ENCODE results near the gene SBF2.
"Not testable (repeated sequence)": the region's sequence is repeated elsewhere in the genome, so short reads cannot be mapped to it uniquely, and the experiment has no call there.

SBF2 gene

DNA sequence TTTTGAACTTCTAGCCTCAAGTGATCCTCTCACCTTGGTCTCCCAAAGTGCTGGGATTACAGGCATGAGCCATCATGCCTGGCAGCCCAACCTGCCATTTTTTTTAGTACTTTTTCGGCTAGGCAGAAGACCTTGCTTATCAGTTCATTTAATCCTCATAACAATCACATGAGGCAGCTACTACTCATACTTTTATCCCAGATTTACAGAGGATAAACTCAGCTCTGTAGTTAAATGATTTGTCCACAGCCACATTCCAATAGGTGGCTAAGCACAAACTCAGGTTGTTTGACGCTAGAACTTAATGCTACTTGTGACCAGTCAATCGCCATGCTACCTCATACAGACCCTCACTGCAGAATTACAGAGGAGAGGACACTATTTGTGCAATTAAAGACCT, 28.1 kb downstream of the SBF2 start:
- DNase-seq (ENCODE audit: low read depth), result peak; percentile 61

DNA sequence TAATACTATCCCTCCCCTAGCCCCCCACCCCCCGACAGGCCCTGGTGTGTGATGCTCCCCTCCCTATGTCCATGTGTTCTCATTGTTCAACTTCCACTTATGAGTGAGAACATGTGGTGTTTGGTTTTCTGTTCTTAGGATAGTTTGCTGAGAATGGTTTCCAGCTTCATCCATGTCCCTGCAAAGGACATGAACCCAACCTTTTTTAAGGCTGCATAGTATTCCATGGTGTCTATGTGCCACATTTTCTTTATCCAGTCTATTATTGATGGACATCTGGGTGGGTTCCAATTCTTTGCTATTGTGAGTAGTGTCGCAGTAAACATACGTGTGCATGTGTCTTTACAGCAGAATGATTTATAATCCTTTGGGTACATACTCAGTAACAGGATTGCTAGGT, 29.3 kb downstream of the SBF2 start:
- not testable (repeated sequence) for DNase-seq (ENCODE audit: low read depth)

DNA sequence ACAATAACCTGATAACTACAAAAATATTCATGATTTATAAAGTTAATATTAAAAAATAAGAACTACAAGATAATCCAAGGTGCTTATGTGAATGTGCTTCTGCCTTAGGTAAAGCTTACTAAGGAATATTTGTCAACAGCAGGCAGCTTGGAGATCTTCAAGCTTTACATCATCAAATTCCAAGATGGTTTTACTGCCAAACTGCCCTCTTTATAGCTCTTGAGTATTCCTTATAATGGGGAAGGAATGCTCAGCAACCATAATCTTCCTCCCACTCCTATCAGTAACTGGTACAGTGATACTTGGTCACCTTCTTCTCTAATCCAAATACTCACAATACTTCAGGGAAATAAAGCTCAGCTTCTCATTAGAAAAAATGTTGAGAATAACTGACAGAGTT, 30.1 kb downstream of the SBF2 start:
- peak; percentile 94 for DNase-seq (ENCODE audit: low read depth)

DNA sequence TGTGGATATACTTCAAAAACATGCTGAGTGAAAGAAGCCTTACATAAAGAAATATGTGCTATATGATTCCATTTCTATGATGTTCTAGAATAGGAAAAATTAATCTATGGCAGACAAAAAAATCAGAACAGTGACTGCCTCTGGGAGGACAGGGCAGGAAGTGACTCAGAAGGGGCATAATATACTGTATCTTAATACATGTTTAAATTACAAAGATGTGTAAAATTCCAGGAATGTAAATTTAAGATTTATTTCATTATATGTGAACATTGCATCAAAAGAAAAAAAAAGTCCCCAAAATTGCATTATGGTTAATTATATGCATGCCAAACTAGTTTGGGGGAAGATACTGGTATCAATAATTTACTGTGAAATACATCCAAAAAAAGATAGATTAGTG, 32.2 kb downstream of the SBF2 start:
- no peak for DNase-seq (ENCODE audit: low read depth)

DNA sequence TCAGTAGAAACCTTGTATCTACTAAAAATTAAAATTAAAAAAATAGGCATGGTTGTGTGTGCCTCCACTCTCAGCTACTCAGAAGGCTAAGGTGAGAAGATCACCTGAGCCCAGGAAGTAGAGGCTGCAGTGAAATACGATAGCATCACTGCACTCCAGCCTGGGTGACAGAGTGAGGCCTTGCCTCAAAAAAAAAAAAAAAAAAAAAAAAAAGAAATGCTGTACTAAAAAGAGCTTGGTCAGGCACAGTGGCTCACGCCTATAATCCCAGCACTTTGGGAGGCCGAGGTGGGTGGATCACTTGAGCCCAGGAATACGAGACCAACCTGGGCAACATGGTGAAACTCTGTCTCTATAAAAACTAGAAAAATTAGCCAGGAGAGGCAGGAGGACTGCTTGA, 36.5 kb downstream of the SBF2 start:
- DNase-seq (ENCODE audit: low read depth), result no peak

DNA sequence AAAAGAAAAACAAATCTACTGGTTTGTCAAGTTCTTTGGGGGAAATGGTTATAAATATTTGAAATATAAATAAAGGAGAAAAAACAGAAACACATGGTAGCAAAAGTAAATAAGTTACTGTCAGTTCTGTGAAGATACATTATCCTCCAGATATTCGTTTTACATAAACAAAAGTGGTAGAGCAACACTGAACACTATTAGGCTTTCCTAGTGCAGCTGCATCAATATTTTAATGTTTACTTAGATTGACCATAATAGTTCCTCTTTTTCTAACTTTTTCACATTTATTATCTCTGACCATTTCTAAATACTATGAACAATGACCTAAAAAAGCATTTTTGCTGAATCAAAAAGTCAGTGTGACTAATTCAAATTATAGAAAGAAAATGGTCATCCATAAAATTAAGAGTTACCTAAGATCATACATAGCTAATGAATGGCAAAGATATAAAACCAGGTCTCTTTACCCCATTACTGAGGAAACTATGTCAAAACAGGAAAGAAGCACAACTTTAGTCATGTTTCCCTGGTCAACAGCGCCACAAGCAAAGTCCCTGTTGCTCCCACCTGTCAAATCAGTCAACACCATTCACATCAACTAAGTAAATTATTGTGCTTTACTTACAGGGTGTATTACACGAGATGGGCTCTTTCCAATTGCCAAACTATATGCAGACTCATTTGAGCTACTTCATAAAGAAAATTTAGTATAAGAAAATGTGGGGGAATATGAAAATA, 38.5 kb downstream of the SBF2 start:
- no peak for DNase-seq (ENCODE audit: low read depth)

DNA sequence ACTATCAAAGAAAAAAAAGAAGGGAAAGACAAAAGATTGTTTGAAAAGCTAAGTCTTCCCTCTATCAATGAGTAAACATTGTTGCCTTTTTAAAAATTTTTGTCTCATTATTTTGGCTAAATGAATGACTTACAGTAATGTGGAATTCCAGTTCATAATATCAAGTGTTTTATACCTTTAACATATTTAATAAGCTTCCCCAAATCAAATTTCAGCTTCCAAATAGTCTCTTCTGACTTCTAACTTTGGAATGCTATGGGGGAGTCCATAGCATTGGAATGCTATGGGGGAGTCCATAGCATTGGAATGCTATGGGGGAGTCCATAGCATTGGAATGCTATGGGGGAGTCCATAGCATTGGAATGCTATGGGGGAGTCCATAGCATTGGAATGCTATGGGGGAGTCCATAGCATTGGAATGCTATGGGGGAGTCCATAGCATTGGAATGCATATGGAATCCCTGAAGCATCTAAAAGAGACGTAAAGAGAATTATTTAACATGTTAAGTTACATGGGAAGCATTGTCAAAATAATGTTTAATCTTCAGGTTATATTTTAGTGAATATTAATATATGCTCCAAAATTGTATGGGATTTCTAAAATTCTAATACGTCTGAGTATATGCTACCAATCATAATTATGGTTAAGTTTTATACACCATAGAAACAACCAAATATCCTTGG, 44.4 kb downstream of the SBF2 start:
- not testable (repeated sequence) for DNase-seq (ENCODE audit: low read depth)

DNA sequence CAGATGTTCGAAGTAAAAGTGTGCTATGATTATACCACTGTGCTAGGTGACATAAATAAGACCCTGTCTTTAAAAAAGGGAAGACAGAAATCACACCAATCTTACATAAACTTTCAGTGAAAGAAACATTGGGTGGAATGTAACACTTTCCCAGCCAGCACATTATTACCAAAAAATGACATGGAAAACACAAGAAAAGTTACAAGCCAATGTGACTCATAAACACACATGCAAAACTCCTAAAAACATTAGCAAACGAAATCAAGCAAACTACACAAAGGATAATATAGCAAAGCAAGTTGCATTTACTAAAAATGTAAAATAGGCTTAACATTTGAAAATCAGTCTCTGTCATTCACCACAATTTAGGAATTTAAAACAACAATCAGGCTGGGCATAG, 47.0 kb downstream of the SBF2 start:
- no peak for DNase-seq (ENCODE audit: low read depth)

DNA sequence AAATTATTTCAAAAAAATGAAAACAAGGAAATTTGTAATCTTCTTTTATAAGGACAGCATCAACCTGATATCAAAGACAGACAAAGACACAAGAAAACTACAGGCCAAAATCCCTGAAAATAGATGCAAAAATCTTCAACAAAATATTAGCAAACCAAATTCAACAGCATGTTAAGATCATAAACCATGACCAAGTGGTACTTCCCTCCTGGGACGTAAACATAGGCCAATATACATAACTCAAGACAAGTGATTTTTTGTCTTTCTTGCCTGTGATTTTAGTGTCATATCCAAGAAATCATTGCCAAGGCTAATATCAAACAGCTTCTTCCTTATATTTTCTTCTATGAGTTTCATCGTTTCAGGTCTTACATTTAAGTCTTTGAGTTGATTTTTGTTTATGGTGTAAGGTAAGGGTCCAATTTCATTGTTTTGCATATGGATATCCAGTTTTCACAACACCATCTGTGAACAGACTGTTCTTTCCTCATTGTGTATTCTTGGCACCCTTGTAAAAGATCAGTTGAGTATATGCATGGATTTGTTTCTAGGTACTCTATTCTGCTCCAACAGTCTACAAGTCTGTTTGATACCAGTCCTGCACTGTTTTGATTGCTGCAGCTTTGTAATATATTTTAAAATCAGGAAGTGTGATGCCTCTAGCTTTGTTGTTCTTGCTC, 50.0 kb downstream of the SBF2 start:
- DNase-seq (ENCODE audit: low read depth), result no peak

DNA sequence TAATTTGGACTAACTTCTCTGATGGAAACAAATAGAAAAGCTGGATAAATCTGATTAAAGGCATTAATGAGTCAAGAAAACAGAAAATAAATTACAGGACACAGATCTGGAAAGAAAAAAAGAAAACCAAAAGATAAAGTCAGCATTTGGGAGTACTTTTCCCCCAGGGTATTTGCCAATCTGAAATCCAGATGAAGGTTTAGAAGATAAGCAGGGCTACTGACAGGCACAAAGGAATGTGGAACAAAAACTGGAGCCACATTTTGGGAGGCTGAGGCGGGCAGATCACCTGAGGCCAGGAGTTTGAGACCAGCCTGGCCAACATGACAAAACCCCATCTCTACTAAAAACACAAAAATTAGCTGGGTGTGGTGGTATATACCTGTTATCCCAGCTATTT, 57.2 kb downstream of the SBF2 start:
- DNase-seq (ENCODE audit: low read depth), result no peak

DNA sequence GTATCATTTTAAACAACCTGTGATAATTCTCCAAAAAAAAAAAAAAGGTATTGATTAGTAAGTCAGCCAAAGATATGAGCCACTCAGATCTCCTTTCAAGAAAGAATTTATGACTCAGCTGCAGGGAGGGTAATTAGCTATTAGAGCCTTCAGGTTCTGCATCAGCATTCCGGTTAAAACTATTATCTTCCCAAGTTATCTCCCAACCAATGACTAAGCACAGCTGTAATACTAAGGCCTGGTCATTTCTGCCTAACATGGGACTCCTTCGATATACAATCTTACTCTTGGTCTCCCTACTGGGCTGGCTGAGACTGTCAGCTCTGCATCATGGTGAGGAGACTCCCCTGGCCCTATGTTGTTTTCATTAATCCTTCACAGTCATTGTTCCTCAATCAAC, 60.4 kb downstream of the SBF2 start:
- peak; percentile 83 for DNase-seq (ENCODE audit: low read depth)

DNA sequence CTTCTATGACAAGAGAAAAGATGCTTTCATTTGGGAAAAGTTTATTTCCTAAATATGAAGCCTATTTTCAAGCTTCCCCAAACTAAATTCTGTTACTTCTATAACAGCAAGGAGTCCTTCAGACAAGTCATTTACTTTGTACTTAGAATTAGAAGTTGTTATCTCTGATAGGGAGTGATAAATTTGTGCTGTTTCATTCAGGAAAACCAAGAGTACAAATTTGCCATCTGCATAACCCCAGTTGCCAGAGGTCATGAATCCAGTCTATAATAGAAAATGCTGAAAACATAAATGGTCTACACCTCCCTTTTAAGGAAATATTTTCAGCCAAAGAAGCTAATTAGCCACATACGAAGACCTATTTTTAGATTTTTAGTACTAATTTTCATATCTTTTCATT, 61.3 kb downstream of the SBF2 start:
- no peak for DNase-seq (ENCODE audit: low read depth)

DNA sequence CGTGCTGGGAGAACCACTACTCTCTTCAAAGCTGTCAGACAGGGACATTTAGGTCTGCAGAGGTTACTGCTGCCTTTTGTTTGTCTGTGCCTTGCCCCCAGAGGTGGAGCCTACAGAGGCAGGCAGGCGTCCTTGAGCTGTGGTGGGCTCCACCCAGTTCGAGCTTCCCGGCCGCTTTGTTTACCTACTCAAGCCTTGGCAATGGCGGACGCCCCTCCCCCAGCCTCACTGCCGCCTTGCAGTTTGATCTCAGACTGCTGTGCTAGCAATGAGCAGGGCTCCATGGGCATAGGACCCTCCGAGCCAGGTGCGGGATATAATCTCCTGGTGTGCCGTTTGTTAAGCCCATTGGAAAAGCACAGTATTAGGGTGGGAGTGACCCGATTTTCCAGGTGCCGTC, 62.2 kb downstream of the SBF2 start:
- not testable (repeated sequence) for DNase-seq (ENCODE audit: low read depth)

DNA sequence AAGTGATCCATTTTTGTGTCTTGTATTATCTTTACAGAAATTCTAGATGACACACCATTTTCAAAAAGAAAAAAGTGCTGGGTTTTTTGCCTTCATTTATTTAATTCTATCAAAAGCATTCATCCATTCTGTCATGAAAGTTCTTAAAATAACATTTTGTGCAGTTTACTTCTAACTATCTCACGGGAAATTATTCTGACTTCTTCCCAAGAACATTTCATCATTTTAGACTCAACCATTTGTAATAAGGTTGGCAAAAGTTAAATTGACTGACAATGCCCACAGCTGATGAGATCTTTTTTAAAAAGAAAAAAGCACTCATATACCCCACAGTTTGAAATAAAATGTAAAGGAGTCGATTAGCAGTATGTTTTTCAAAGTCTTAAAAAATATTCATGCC, 68.5 kb downstream of the SBF2 start:
- DNase-seq (ENCODE audit: low read depth), result no peak

DNA sequence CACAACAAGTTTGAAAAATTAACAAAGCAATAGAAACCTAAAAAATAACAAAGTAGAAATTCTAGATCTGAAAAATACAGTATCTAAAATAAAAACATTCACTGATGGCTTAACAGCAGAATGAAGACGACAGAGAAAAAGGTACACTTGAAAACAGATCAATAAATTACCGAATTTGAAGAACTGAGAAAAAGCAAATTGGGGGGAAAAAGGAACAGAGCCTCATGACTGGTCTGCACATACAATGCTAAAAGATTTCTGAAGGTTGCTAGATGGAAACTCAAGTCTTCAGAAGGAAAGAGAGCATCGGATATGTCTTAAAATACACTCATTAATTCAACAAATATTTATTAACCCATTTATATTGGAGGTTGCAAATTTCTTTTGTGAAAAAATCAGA, 71.6 kb downstream of the SBF2 start:
- DNase-seq (ENCODE audit: low read depth), result no peak

DNA sequence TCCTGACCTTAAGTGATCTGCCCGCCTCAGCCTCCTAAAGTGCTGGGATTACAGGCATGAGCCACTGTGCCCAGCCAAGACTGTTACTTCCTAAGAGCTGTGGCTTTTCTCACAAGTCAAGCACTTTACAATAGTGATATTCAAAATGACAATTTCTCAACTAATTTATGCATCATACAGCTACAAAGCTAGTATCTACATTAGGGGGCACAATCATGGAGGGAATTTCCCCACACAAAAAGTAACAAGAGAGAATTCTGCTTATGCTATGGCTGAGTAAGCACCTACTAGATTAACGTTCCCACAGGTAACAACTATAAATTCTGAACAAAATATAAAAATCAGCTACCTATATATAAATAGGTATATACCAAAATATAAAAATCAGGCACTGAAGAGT, 72.7 kb downstream of the SBF2 start:
- no peak for DNase-seq (ENCODE audit: low read depth)

DNA sequence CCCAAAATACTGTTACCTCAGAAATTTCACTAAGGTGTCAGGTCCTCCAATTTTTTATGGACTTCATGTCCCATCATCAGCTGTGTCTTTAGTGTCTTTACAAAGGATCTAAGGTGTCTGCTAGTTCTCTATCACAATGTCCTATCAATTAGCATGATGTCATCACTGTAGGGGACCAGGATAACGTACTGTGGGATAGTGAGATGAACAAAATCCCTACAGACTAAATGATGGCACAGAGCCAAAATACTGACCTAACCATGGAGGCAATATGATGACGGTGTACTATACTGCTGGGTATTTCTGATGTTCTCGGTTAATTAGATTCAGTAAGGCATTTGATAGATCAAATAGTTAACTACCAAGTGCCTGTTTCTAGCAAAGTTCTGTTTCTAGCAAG, 82.5 kb downstream of the SBF2 start:
- DNase-seq (ENCODE audit: low read depth), result no peak

DNA sequence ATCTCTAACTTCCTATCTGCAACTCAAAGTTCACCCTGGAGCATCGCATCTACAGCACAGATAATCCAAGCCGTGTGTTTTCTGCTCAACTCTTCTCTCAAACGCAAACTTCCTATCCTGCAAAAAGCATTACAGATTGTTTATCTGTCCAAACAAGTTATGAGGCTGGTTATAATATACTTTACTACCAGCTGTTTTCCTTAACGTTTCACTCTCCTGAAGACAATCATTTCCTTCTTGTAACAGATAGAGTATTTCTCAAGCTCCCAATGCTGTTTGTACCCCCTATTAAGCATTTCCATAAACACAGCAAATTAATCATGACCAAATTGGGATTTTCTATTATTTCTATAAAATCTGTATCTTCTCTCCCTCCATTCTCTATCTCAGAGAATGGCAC, 84.7 kb downstream of the SBF2 start:
- no peak for DNase-seq (ENCODE audit: low read depth)

DNA sequence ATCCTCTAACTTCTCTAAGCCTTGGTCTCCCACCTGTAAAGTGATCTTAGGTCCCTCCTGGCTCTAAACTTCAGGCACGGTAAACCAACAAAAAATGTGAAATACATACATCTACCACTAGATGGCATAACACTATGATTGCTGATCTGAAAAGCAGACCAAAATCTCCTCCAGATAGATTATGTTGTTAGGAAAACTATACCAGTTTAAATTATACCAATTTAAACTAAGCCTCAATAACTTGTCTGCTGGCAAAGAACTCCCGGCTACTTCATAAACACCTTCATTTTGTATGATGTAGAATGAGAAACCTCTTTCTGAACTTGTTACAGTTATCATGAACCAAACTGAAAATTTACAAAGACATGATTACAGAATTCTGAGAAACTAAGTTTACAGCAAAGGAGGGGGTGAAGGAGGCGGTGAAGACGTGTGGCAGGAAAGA, 85.9 kb downstream of the SBF2 start:
- peak; percentile 38 for DNase-seq (ENCODE audit: low read depth)

DNA sequence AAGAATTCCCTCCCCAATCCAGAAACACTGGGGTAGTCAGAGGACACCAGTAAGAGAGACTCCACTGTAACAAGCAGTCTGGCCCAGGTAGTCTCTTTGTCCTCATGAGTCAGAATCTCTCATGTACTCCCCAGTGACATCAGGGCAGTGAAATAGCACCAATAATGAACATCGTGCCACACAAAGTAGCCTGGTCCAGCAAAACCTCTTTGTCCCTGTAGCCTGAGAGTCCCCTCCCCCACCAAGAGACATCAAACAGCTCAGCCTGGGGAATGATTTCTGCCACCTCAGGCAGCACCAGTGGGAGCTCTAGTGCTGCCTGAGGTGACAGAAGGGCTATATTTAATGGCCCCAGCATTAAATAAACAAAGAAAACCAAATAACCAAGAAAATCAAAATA, 88.1 kb downstream of the SBF2 start:
- DNase-seq (ENCODE audit: low read depth), result no peak

DNA sequence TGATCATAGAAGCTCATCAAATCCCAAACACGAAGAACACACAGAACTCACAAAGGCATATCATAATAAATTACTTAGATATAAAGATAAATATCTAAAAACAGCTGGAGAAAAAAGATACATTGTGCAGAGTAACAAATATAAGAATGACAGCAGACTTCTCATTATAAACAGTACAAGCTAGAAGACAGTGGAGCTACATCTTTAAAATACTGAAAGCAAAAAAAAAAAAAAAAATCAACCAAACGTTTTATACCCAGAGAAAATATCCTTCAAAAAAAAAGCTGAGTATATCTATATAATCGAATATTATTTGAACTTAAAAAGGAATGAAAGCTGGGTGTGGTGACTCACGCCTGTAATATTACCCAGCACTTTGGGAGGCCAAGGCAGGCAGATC, 90.0 kb downstream of the SBF2 start:
- DNase-seq (ENCODE audit: low read depth), result peak; percentile 19

DNA sequence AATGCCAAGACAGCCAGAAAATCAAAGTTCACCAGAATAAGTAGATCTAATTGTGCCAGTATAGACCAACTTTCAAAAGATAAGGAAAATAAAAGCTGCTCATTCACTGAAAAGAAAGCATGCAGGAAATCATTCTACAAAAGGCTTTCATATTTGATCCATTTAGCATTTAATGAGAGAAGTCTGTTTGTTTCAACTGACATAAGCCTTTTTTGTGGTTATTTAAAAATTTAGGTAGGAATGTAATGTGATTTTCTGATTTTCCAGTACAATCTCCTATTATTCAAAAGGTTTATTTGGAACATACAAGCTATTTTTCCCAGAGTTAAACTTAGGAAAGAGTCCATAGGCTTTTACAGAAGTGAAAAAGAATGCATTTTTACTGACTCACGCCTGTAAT, 92.7 kb downstream of the SBF2 start:
- DNase-seq (ENCODE audit: low read depth), result no peak

DNA sequence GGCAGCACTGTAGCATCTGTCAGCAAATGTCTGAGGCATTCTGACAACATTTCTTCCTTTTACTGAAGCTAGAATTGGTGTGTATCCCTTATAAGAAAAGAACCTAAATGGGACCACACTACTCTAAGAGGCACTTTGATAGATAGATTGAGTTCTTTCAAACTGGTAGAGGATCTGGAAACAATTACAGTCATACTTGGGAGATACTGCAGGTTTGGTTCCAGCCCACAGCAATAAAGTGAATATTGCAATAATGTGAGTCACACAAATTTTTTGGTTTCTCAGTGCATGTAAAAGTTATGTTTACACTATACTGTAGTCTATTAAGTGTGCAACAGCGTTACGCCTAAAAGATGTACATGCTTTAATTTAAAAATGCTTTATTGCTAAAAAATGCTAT, 96.9 kb downstream of the SBF2 start:
- DNase-seq (ENCODE audit: low read depth), result peak; percentile 31
